RWPE1 (cell line): ENCODE results near the gene CD44.

Experiments used
- CTCF ChIA-PET: fragments of 350-600 bp; sonication (Branson Sonifier 250); formaldehyde crosslinking; extraction: SDS; loops from one replicate; lab custom pipeline; 2021; lab: Yijun Ruan, JAX
- POLR2A ChIA-PET: fragments of 400-600 bp; formaldehyde crosslinking; extraction: SDS; loops from one replicate; lab custom pipeline; 2020; ENCODE audit warnings: antibody characterized with exemption; ENCODE audit not compliant: low non-redundant PET; lab: Yijun Ruan, JAX
- DNase-seq: peaks from one replicate; pipeline ENCODE4 v3.0.0; 2012; ENCODE audit warnings: low spot score
- H3K27ac ChIP-seq: fragments of 450-650 bp; 2 replicates; pipeline ENCODE4 v1.5.1; 2017
- CTCF ChIP-seq: fragments of 450-650 bp; conservative IDR thresholded peaks from 2 replicates; pipeline ENCODE4 v1.5.1; 2017; ENCODE audit warnings: low read depth, mild to moderate bottlenecking

Gene CD44

GRCh38 chr11:35098855-35099254, 40.1 kb upstream of the CD44 start:
- H3K27ac ChIP-seq: no peak overlapping the region
- TF ChIP-seq CTCF: no peak
- ChIA-PET CTCF (no interaction called here), POLR2A (no interaction called here)
- DNase-seq: no peak

GRCh38 chr11:35099278-35100012, 39.5 kb upstream of the CD44 start:
- TF ChIP-seq CTCF: no peak
- DNase-seq: peak; percentile 43
- CTCF ChIA-PET: no interaction called here
- no peak overlapping the region for H3K27ac ChIP-seq
- POLR2A ChIA-PET: no interaction called here

- ChIA-PET CTCF (no interaction called here), POLR2A (no interaction called here)
- no peak for TF ChIP-seq CTCF
- H3K27ac ChIP-seq: no peak overlapping the region
- no peak for DNase-seq
Observed at GRCh38 chr11:35100013-35100383, 39.0 kb upstream of the CD44 start.

- no peak for DNase-seq
- no peak overlapping the region for H3K27ac ChIP-seq
- ChIA-PET POLR2A (no interaction called here), CTCF (no interaction called here)
- no peak for TF ChIP-seq CTCF
Observed at GRCh38 chr11:35101223-35101622, 37.7 kb upstream of the CD44 start.

- ChIA-PET CTCF (no interaction called here), POLR2A (no interaction called here)
- no peak for DNase-seq
- TF ChIP-seq CTCF: no peak
- H3K27ac ChIP-seq: no peak overlapping the region
Observed at GRCh38 chr11:35102267-35102666, 36.7 kb upstream of the CD44 start.

GRCh38 chr11:35103366-35104208, 35.4 kb upstream of the CD44 start:
- ChIA-PET CTCF (interaction anchor here (0.6 kb wide), 1 partner anchor 159 kb away, joined by 3 read pairs; no protein-coding TSS in a partner anchor), POLR2A (no interaction called here)
- no peak for TF ChIP-seq CTCF
- DNase-seq: no peak
- no peak overlapping the region for H3K27ac ChIP-seq
